PC-9 (cell line): ENCODE data around the gene TSHZ2.

Experiments used
- EZH2 ChIP-seq: fragments of 200-600 bp; sonication (generic); IDR thresholded peaks from 2 replicates; pipeline ENCODE4 v1.8.0; 2017; ENCODE audit warnings: antibody characterized with exemption, low read depth
- TF ChIP-seq, protein P1 (sequence below): fragments of 200-600 bp; sonication (generic); conservative IDR thresholded peaks from 2 replicates; pipeline ENCODE4 v1.6.1; 2017; ENCODE audit warnings: mixed run types, antibody characterized with exemption, mild to moderate bottlenecking, moderate library complexity

- TF ChIP-seq, protein P1, sequence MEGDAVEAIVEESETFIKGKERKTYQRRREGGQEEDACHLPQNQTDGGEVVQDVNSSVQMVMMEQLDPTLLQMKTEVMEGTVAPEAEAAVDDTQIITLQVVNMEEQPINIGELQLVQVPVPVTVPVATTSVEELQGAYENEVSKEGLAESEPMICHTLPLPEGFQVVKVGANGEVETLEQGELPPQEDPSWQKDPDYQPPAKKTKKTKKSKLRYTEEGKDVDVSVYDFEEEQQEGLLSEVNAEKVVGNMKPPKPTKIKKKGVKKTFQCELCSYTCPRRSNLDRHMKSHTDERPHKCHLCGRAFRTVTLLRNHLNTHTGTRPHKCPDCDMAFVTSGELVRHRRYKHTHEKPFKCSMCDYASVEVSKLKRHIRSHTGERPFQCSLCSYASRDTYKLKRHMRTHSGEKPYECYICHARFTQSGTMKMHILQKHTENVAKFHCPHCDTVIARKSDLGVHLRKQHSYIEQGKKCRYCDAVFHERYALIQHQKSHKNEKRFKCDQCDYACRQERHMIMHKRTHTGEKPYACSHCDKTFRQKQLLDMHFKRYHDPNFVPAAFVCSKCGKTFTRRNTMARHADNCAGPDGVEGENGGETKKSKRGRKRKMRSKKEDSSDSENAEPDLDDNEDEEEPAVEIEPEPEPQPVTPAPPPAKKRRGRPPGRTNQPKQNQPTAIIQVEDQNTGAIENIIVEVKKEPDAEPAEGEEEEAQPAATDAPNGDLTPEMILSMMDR, result no peak
- TF ChIP-seq EZH2, result no peak
These were observed 275.4 kb downstream of the TSHZ2 start for GRCh38 chr20:53247468-53248103.
